ENCODE results near the gene GALNT9.
"Not testable (repeated sequence)": the region's sequence is repeated elsewhere in the genome, so short reads cannot be mapped to it uniquely, and the experiment has no call there.

- TF ChIP-seq CTCF (IDR thresholded peaks at IDR 0.05 in 8 of 11, conservative IDR thresholded peaks at IDR 0.05 in 3 of 11); POLR2A (IDR thresholded peaks at IDR 0.05); POLR2AphosphoS5 (IDR thresholded peaks at IDR 0.05): not testable (repeated sequence)
These were observed 24.5 kb downstream of the GALNT9 start for GRCh38 chr12:132304866-132305265.
